Stimulated activated CD8-positive, alpha-beta memory T cell treated with anti-CD3 and anti-CD28 coated beads, Interleukin-7, amount 100 ng/mL, for 24 hours (primary cell): ENCODE measurements around the gene PCDHGB4.
"Not testable (repeated sequence)": the region's sequence is repeated elsewhere in the genome, so short reads cannot be mapped to it uniquely, and the experiment has no call there.

Source experiments
- DNase-seq: peaks from one replicate; pipeline ENCODE4 v3.0.0-alpha.2; 2020; ENCODE audit warnings: low read depth

Gene PCDHGB4

GRCh38 chr5:141366016-141366896 is 21.2 kb upstream of the PCDHGB4 start:
- DNase-seq: no peak

GRCh38 chr5:141369994-141370848 is 17.3 kb upstream of the PCDHGB4 start, which contains the start of gene PCDHGB3:
PCDHGB3 (plus strand) TSS chr5:141370242; CDS start chr5:141370395, 153 bp downstream.
- DNase-seq: no peak

GRCh38 chr5:141371572-141372475 is 15.7 kb upstream of the PCDHGB4 start:
- no peak for DNase-seq

- no peak for DNase-seq
Measured at GRCh38 chr5:141373673-141374317, 13.7 kb upstream of the PCDHGB4 start, which contains the start of gene PCDHGA6. PCDHGA6 (plus strand) TSS chr5:141373891; CDS start chr5:141374084, 193 bp downstream.

- no peak for DNase-seq
Measured at GRCh38 chr5:141374627-141375026, 12.9 kb upstream of the PCDHGB4 start.

GRCh38 chr5:141375444-141376155 is 11.9 kb upstream of the PCDHGB4 start:
- not testable (repeated sequence) for DNase-seq

- no peak for DNase-seq
Measured at GRCh38 chr5:141382469-141383294, 4.8 kb upstream of the PCDHGB4 start, which contains the start of gene PCDHGA7. PCDHGA7 (plus strand) TSS chr5:141382742; CDS start chr5:141382900, 158 bp downstream.

- DNase-seq: no peak
Measured at GRCh38 chr5:141383345-141383744, 4.2 kb upstream of the PCDHGB4 start.

GRCh38 chr5:141384471-141385267 is 2.8 kb upstream of the PCDHGB4 start:
- DNase-seq: no peak

- DNase-seq: no peak
Measured at GRCh38 chr5:141388661-141389060, 1.2 kb downstream of the PCDHGB4 start.

GRCh38 chr5:141389153-141390042 is 1.9 kb downstream of the PCDHGB4 start:
- no peak for DNase-seq

GRCh38 chr5:141392429-141393198 is 5.1 kb downstream of the PCDHGB4 start, which contains the start of gene PCDHGA8:
PCDHGA8 (plus strand) TSS chr5:141392633; CDS start chr5:141392814, 181 bp downstream.
- DNase-seq: no peak

- DNase-seq: no peak
Measured at GRCh38 chr5:141393267-141393666, 5.8 kb downstream of the PCDHGB4 start.

GRCh38 chr5:141394401-141395187 is 7.1 kb downstream of the PCDHGB4 start:
- not testable (repeated sequence) for DNase-seq

GRCh38 chr5:141397756-141398551 is 10.5 kb downstream of the PCDHGB4 start, which contains the start of gene PCDHGB5:
PCDHGB5 (plus strand) TSS chr5:141397947; CDS start chr5:141398128, 181 bp downstream.
- not testable (repeated sequence) for DNase-seq
